T-helper 22 cell (primary cell): ENCODE data around the gene RNF220.
"Not testable (repeated sequence)": the region's sequence is repeated elsewhere in the genome, so short reads cannot be mapped to it uniquely, and the experiment has no call there.

Experiments
- DNase-seq: peaks from one replicate; pipeline ENCODE4 v3.0.0-alpha.2; 2020; ENCODE audit warnings: low read depth

RNF220 gene

GRCh38 chr1:44549510-44549909 lies 144.5 kb downstream of the RNF220 start:
- no peak for DNase-seq

- no peak for DNase-seq
Measured at GRCh38 chr1:44553127-44553758, 148.2 kb downstream of the RNF220 start.

GRCh38 chr1:44553771-44554170 lies 148.7 kb downstream of the RNF220 start:
- no peak for DNase-seq

GRCh38 chr1:44554706-44555105 lies 149.7 kb downstream of the RNF220 start:
- DNase-seq = no peak

- no peak for DNase-seq
Measured at GRCh38 chr1:44557778-44558177, 152.7 kb downstream of the RNF220 start.

- no peak for DNase-seq
Measured at GRCh38 chr1:44558883-44559282, 153.8 kb downstream of the RNF220 start.

- DNase-seq = no peak
Measured at GRCh38 chr1:44559330-44559729, 154.3 kb downstream of the RNF220 start.

GRCh38 chr1:44559913-44560312 lies 154.9 kb downstream of the RNF220 start:
- no peak for DNase-seq

GRCh38 chr1:44560696-44561095 lies 155.6 kb downstream of the RNF220 start:
- DNase-seq = not testable (repeated sequence)

- no peak for DNase-seq
Measured at GRCh38 chr1:44565259-44565750, 160.2 kb downstream of the RNF220 start.

GRCh38 chr1:44565833-44566232 lies 160.8 kb downstream of the RNF220 start:
- DNase-seq = no peak

GRCh38 chr1:44566281-44567046 lies 161.4 kb downstream of the RNF220 start:
- no peak for DNase-seq

GRCh38 chr1:44568128-44568900 lies 163.3 kb downstream of the RNF220 start:
- DNase-seq = no peak

GRCh38 chr1:44569491-44569890 lies 164.4 kb downstream of the RNF220 start:
- no peak for DNase-seq

- DNase-seq = no peak
Measured at GRCh38 chr1:44571712-44572571, 166.9 kb downstream of the RNF220 start.

- no peak for DNase-seq
Measured at GRCh38 chr1:44572572-44572879, 167.5 kb downstream of the RNF220 start.

GRCh38 chr1:44575396-44575795 lies 170.3 kb downstream of the RNF220 start:
- no peak for DNase-seq

- DNase-seq = no peak
Measured at GRCh38 chr1:44576456-44577150, 171.5 kb downstream of the RNF220 start.

- no peak for DNase-seq
Measured at GRCh38 chr1:44581205-44581604, 176.2 kb downstream of the RNF220 start.

GRCh38 chr1:44584167-44584566 lies 179.1 kb downstream of the RNF220 start:
- DNase-seq = no peak

- no peak for DNase-seq
Measured at GRCh38 chr1:44585315-44585920, 180.4 kb downstream of the RNF220 start.
